SU-DHL-6 (cell line): ENCODE data around the gene USP12.

Experiments
- CTCF ChIP-seq: fragments of 200-600 bp; sonication (generic); IDR thresholded peaks from one replicate; pipeline ENCODE4 v1.5.1; 2017; ENCODE audit warnings: antibody characterized with exemption, mild to moderate bottlenecking, low read length, moderate library complexity; ENCODE audit not compliant: insufficient read depth, poor library complexity, severe bottlenecking
- EZH2phosphoT487 ChIP-seq: fragments of 200-600 bp; sonication (generic), shearing (Covaris generic); conservative IDR thresholded peaks from 2 replicates; pipeline ENCODE4 v1.6.1; 2018; ENCODE audit warnings: mild to moderate bottlenecking, antibody characterized with exemption, low read length, moderate library complexity, mixed read lengths

- TF ChIP-seq CTCF (no peak), EZH2phosphoT487 (no peak)
These were observed 126.6 kb downstream of the USP12 start for GRCh38 chr13:27044837-27045570.
